Duodenal mucosa (tissue), 2 donors: ENCODE data around the gene HNRNPA3.
"Not testable (repeated sequence)": the region's sequence is repeated elsewhere in the genome, so short reads cannot be mapped to it uniquely, and the experiment has no call there.

Source experiments
- H3K27ac ChIP-seq: one replicate; pipeline ENCODE4 v1.7.0; 2013; ENCODE audit warnings: low read depth, low read length
- H3K27me3 ChIP-seq, 2 donors: one replicate each; pipeline ENCODE4 v1.7.0; 2013; ENCODE audit warnings: low read length in 2 of 2, control low read depth in 1 of 2; ENCODE audit not compliant: insufficient read depth in 2 of 2, control insufficient read depth in 1 of 2
- H3K36me3 ChIP-seq, 2 donors: one replicate each; pipeline ENCODE4 v1.7.0; 2013; ENCODE audit warnings: low read length in 2 of 2, control low read depth in 1 of 2; ENCODE audit not compliant: insufficient read depth in 2 of 2, control insufficient read depth in 1 of 2
- H3K4me1 ChIP-seq, 2 donors: one replicate each; pipeline ENCODE4 v1.7.0; 2013; ENCODE audit warnings: low read length in 2 of 2, control low read depth in 1 of 2; ENCODE audit not compliant: insufficient read depth in 2 of 2, control insufficient read depth in 1 of 2
- H3K4me3 ChIP-seq, 2 donors: one replicate each; pipeline ENCODE4 v1.7.0; 2013; ENCODE audit warnings: low read length in 2 of 2, low read depth in 1 of 2
- H3K9ac ChIP-seq, 2 donors: one replicate each; pipeline ENCODE4 v1.7.0; 2013; ENCODE audit warnings: low read length in 2 of 2, low read depth in 1 of 2
- H3K9me3 ChIP-seq, 2 donors: one replicate each; pipeline ENCODE4 v1.7.0; 2013; ENCODE audit warnings: low read length in 2 of 2, control low read depth in 1 of 2; ENCODE audit not compliant: control insufficient read depth in 1 of 2

HNRNPA3 gene

GRCh38 chr2:177243073-177243472, 30.5 kb downstream of the HNRNPA3 start:
- Histone ChIP-seq H3K9ac (peak overlapping the region in 1 of 2 donors; percentile 7), H3K4me1 (peaks cover 79 to 88% of the 10 kb centered on the region in 2 donors), H3K36me3 (peaks cover 0 to 5% of the 10 kb centered on the region in 2 donors), H3K4me3 (no peak overlapping the region), H3K9me3 (no peaks in the 10 kb centered on the region), H3K27ac (peak overlapping the region; percentile 72), H3K27me3 (no peaks in the 10 kb centered on the region)

GRCh38 chr2:177243476-177243875, 30.9 kb downstream of the HNRNPA3 start:
- peaks cover 77 to 85% of the 10 kb centered on the region in 2 donors for H3K4me1 ChIP-seq
- H3K36me3 ChIP-seq: peaks cover 0 to 5% of the 10 kb centered on the region in 2 donors
- H3K27ac ChIP-seq: peak overlapping the region; percentile 72
- H3K4me3 ChIP-seq: no peak overlapping the region
- no peaks in the 10 kb centered on the region for H3K27me3 ChIP-seq
- no peaks in the 10 kb centered on the region for H3K9me3 ChIP-seq
- H3K9ac ChIP-seq: no peak overlapping the region

GRCh38 chr2:177244244-177244771, 31.7 kb downstream of the HNRNPA3 start:
- no peak overlapping the region for H3K4me3 ChIP-seq
- peaks cover 0 to 5% of the 10 kb centered on the region in 2 donors for H3K36me3 ChIP-seq
- no peak overlapping the region for H3K9ac ChIP-seq
- no peaks in the 10 kb centered on the region for H3K27me3 ChIP-seq
- H3K9me3 ChIP-seq: no peaks in the 10 kb centered on the region
- peaks cover 69 to 77% of the 10 kb centered on the region in 2 donors for H3K4me1 ChIP-seq
- no peak overlapping the region for H3K27ac ChIP-seq

- H3K27me3 ChIP-seq: no peaks in the 10 kb centered on the region
- H3K9ac ChIP-seq: no peak overlapping the region
- H3K9me3 ChIP-seq: no peaks in the 10 kb centered on the region
- no peak overlapping the region for H3K4me3 ChIP-seq
- H3K4me1 ChIP-seq: peaks cover 62 to 73% of the 10 kb centered on the region in 2 donors
- peaks cover 0 to 5% of the 10 kb centered on the region in 2 donors for H3K36me3 ChIP-seq
- H3K27ac ChIP-seq: no peak overlapping the region
Observed at GRCh38 chr2:177245010-177245422, 32.4 kb downstream of the HNRNPA3 start.

- Histone ChIP-seq H3K9ac (no peak overlapping the region), H3K4me1 (peaks cover 60 to 71% of the 10 kb centered on the region in 2 donors), H3K27ac (peak overlapping the region; percentile 22), H3K27me3 (no peaks in the 10 kb centered on the region), H3K4me3 (no peak overlapping the region), H3K36me3 (peaks cover 1 to 5% of the 10 kb centered on the region in 2 donors), H3K9me3 (no peaks in the 10 kb centered on the region)
Observed at GRCh38 chr2:177246000-177246399, 33.4 kb downstream of the HNRNPA3 start.

- not testable (repeated sequence) for H3K9me3 ChIP-seq, H3K27ac ChIP-seq, H3K9ac ChIP-seq, H3K27me3 ChIP-seq, H3K4me3 ChIP-seq, H3K36me3 ChIP-seq
- peaks cover 60 to 71% of the 10 kb centered on the region in 2 donors for H3K4me1 ChIP-seq
Observed at GRCh38 chr2:177246523-177247030, 34.0 kb downstream of the HNRNPA3 start.

GRCh38 chr2:177247693-177248262, 35.2 kb downstream of the HNRNPA3 start:
- peaks cover 58 to 69% of the 10 kb centered on the region in 2 donors for H3K4me1 ChIP-seq
- H3K9me3 ChIP-seq: no peaks in the 10 kb centered on the region
- H3K4me3 ChIP-seq: no peak overlapping the region
- H3K27ac ChIP-seq: no peak overlapping the region
- H3K36me3 ChIP-seq: peaks cover 3 to 5% of the 10 kb centered on the region in 2 donors
- no peaks in the 10 kb centered on the region for H3K27me3 ChIP-seq
- no peak overlapping the region for H3K9ac ChIP-seq

GRCh38 chr2:177249038-177249437, 36.4 kb downstream of the HNRNPA3 start:
- Histone ChIP-seq H3K4me1 (peaks cover 61 to 72% of the 10 kb centered on the region in 2 donors), H3K9ac (no peak overlapping the region), H3K27me3 (no peaks in the 10 kb centered on the region), H3K27ac (no peak overlapping the region), H3K9me3 (no peaks in the 10 kb centered on the region), H3K4me3 (no peak overlapping the region), H3K36me3 (peaks cover 0 to 3% of the 10 kb centered on the region in 2 donors)

- H3K36me3 ChIP-seq: peaks cover 0 to 3% of the 10 kb centered on the region in 2 donors
- H3K4me3 ChIP-seq: no peak overlapping the region
- H3K27ac ChIP-seq: no peak overlapping the region
- no peaks in the 10 kb centered on the region for H3K9me3 ChIP-seq
- peaks cover 66 to 76% of the 10 kb centered on the region in 2 donors for H3K4me1 ChIP-seq
- no peaks in the 10 kb centered on the region for H3K27me3 ChIP-seq
- no peak overlapping the region for H3K9ac ChIP-seq
Observed at GRCh38 chr2:177250461-177250860, 37.9 kb downstream of the HNRNPA3 start.

GRCh38 chr2:177251165-177251542, 38.6 kb downstream of the HNRNPA3 start:
- H3K27ac ChIP-seq: peak overlapping the region; percentile 30
- H3K4me1 ChIP-seq: peaks cover 67 to 78% of the 10 kb centered on the region in 2 donors
- no peak overlapping the region for H3K4me3 ChIP-seq
- peak overlapping the region in 1 of 2 donors; percentile 20 for H3K9ac ChIP-seq
- peaks cover 0 to 3% of the 10 kb centered on the region in 2 donors for H3K36me3 ChIP-seq
- H3K9me3 ChIP-seq: no peaks in the 10 kb centered on the region
- H3K27me3 ChIP-seq: no peaks in the 10 kb centered on the region
